GM23248 (cell line): ENCODE data around the gene FSD1L. TPM values are rescaled to one million over a fixed set of nuclear protein-coding genes. Genes with fewer than 3 reads are reported as not detected.

ENCODE experiments used
- DNase-seq: peaks from one replicate; pipeline ENCODE4 v3.0.0-alpha.2; 2015
- H2AFZ ChIP-seq: fragments of 200-600 bp; sonication (generic); 2 replicates; pipeline ENCODE4 v1.6.1; 2016; ENCODE audit warnings: antibody characterized with exemption
- H3F3A ChIP-seq: fragments of 200-600 bp; sonication (generic); 2 replicates; pipeline ENCODE4 v1.6.1; 2016; ENCODE audit warnings: mild to moderate bottlenecking, antibody characterized with exemption, mixed run types; ENCODE audit not compliant: insufficient read depth
- H3K27ac ChIP-seq: fragments of 200-600 bp; sonication (generic); 2 replicates; pipeline ENCODE4 v1.5.1; 2016; ENCODE audit warnings: mild to moderate bottlenecking
- H3K27me3 ChIP-seq: fragments of 200-600 bp; sonication (generic); replicated peaks from 2 replicates; pipeline ENCODE4 v1.6.1; 2016; ENCODE audit warnings: mild to moderate bottlenecking; ENCODE audit not compliant: insufficient read depth
- H3K36me3 ChIP-seq: fragments of 200-600 bp; sonication (generic); 2 replicates; pipeline ENCODE4 v1.6.1; 2016; ENCODE audit warnings: low read depth, mild to moderate bottlenecking
- H3K4me1 ChIP-seq: fragments of 200-600 bp; sonication (generic); 2 replicates; pipeline ENCODE4 v1.6.1; 2016; ENCODE audit warnings: mild to moderate bottlenecking; ENCODE audit not compliant: insufficient read depth
- H3K4me2 ChIP-seq: fragments of 200-600 bp; sonication (generic); one replicate; pipeline ENCODE4 v1.6.1; 2016; ENCODE audit warnings: mild to moderate bottlenecking; ENCODE audit not compliant: unreplicated experiment
- H3K4me3 ChIP-seq: fragments of 200-600 bp; sonication (generic); 2 replicates; pipeline ENCODE4 v1.5.1; 2016; ENCODE audit warnings: mild to moderate bottlenecking
- H3K79me2 ChIP-seq: fragments of 200-600 bp; sonication (generic); 2 replicates; pipeline ENCODE4 v1.6.1; 2016; ENCODE audit warnings: mild to moderate bottlenecking; ENCODE audit not compliant: insufficient read depth
- H3K9ac ChIP-seq: fragments of 200-600 bp; sonication (generic); 2 replicates; pipeline ENCODE4 v1.6.1; 2016; ENCODE audit warnings: mild to moderate bottlenecking
- H3K9me2 ChIP-seq: fragments of 200-600 bp; sonication (generic); 2 replicates; pipeline ENCODE4 v1.6.1; 2016; ENCODE audit warnings: mixed run types, mild to moderate bottlenecking, moderate library complexity; ENCODE audit not compliant: insufficient read depth
- H3K9me3 ChIP-seq: fragments of 200-600 bp; sonication (generic); one replicate; pipeline ENCODE4 v1.6.1; 2017; ENCODE audit warnings: low read depth
- H4K20me1 ChIP-seq: fragments of 200-600 bp; sonication (generic); 2 replicates; pipeline ENCODE4 v1.6.0; 2016; ENCODE audit not compliant: insufficient read depth
- EZH2 ChIP-seq: fragments of 200-600 bp; sonication (generic); IDR thresholded peaks from 2 replicates; pipeline ENCODE4 v1.6.1; 2018; ENCODE audit warnings: antibody characterized with exemption, mild to moderate bottlenecking; ENCODE audit not compliant: insufficient read depth, poor library complexity, severe bottlenecking
- EZH2phosphoT487 ChIP-seq: fragments of 200-600 bp; sonication (generic); IDR thresholded peaks from 2 replicates; pipeline ENCODE4 v1.6.1; 2018; ENCODE audit warnings: antibody characterized with exemption, moderate library complexity, mild to moderate bottlenecking, low read depth; ENCODE audit not compliant: insufficient read depth
- WGBS, 2 experiments: methylation state at CpG; one replicate each; pipeline ENCODE4 v1.1.6; 2015 to 2017; ENCODE audit warnings: low lambda C conversion rate in 2 of 2, low coverage in 1 of 2; ENCODE audit errors: missing lambda C conversion rate in 2 of 2; 5-methylcytosine and 5-hydroxymethylcytosine counted together
- in situ Hi-C: fragments of 300-500 bp; cut with MboI; formaldehyde crosslinking; loops from 2 replicates; pipeline ENCODE4 v1.15.0; 2020
- polyA plus RNA-seq: library from polyadenylated mRNA; unstranded; fragments of >200 nt; fragmentation: Nextera tagmentation; extraction: Ambion mirVana; gene quantifications from 2 replicates; pipeline ENCODE4 v1.2.1, GENCODE V29; 2016
- total RNA-seq: library from RNA; depleted of rRNA; stranded (reverse); fragments of >200 nt; shearing (Covaris generic); gene quantifications from 2 replicates; pipeline ENCODE4 v1.2.3, GENCODE V29; 2014; rRNA removed

The FSD1L gene
- total and polyA plus RNA-seq, 2 experiments from 2014 or later: 2.7 TPM

GRCh38 chr9:105593145-105593544 lies 145.3 kb downstream of the FSD1L start:
- TF ChIP-seq EZH2phosphoT487 (no peak), EZH2 (no peak)
- no peak for DNase-seq
- no peaks in the 10 kb centered on the region; the same call in 1 of the 2 replicates for H3K36me3 ChIP-seq
- 0 out of 2 replicates have a peak, but pooled peaks cover 4% of the 10 kb centered on the region for H3K79me2 ChIP-seq
- H3K4me2 ChIP-seq: no peak overlapping the region
- H4K20me1 ChIP-seq: no peaks in the 10 kb centered on the region
- H3K9me2 ChIP-seq: no peaks in the 10 kb centered on the region
- no peak overlapping the region for H2AFZ ChIP-seq
- no peak overlapping the region for H3K4me3 ChIP-seq
- H3K4me1 ChIP-seq: no peaks in the 10 kb centered on the region
- H3K9me3 ChIP-seq: no peaks in the 10 kb centered on the region
- no peaks in the 10 kb centered on the region for H3F3A ChIP-seq
- in situ Hi-C loops: no loop called here
- no peaks in the 10 kb centered on the region for H3K27me3 ChIP-seq
- no peak overlapping the region for H3K9ac ChIP-seq
- no peak overlapping the region for H3K27ac ChIP-seq
- 96 to 100% methylated on average over 3 of the region's 3 CpGs for WGBS, 2 experiments

Other genes starting within 250 kb of the FSD1L start
- 52.6 and 54.6 TPM in 2 replicates for gene SLC44A1, start 203.4 kb upstream of the FSD1L start, total RNA-seq
- gene SLC44A1, start 203.4 kb upstream of the FSD1L start, polyA plus RNA-seq: 27.8 and 30.4 TPM in 2 replicates
- gene FKTN, start 110.1 kb downstream of the FSD1L start, total RNA-seq: 16.9 and 40.7 TPM in 2 replicates
- gene FKTN, start 110.1 kb downstream of the FSD1L start, polyA plus RNA-seq: 13.9 TPM in 2 replicates
- not detected in 2 replicates for gene TAL2, start 214.4 kb downstream of the FSD1L start, total RNA-seq
- not detected in 2 replicates for gene TAL2, start 214.4 kb downstream of the FSD1L start, polyA plus RNA-seq
- 9.1 and 10.0 TPM in 2 replicates for gene TMEM38B, start 246.5 kb downstream of the FSD1L start, total RNA-seq
- 6.2 and 7.3 TPM in 2 replicates for gene TMEM38B, start 246.5 kb downstream of the FSD1L start, polyA plus RNA-seq